ENCODE results near the gene RMDN2.

RMDN2 gene

DNA sequence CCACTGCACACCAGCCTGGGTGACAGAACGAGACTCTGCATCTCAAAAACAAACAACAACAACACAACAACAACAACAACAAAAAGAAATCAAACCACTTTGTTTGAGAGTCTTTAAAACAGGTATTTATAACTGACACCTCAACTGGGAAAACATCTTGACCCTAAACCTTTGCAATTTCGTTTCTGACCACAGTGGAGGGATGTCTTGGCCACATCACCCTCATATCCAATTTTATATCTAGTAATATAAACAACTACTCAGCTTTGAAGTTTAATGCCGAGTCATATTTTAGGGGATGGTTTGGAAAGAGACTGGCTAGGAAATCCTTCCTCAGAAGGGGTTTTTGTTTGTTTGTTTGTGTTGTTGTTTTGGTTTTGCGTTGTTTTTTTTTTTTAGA lies 37.8 kb upstream of the RMDN2 start:
- DNase-seq = no peak

DNA sequence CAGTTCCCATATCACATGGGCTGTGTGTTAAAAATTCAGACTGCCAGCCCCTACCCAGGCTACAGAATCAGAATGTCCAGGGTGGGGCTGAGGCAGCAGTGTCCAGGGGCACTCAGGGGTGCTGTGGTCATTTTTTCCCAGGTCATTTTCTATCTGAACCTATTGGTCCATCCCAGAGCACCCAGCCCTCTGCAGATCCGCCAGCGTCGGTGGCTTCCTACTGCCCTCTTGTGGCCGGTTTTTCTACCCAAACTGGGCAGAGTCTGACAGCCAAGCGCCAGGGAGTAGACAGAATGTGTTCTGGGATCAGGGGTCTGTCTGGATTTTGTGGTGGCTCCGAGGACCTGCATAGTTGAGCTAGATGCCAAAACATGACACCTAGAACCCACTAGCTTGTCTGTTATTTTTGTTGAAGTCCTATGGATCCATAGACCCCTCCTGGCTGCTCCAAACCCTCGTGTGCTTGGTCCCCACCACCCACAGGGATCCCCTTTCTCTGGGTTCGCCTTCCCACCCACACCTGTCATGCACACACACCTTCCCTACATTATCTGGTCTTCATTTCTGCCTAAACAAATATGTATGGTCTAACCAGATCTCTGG lies 34.1 kb upstream of the RMDN2 start:
- H3K27me3 ChIP-seq = no peaks in the 10 kb centered on the region
- TF ChIP-seq, protein P1, sequence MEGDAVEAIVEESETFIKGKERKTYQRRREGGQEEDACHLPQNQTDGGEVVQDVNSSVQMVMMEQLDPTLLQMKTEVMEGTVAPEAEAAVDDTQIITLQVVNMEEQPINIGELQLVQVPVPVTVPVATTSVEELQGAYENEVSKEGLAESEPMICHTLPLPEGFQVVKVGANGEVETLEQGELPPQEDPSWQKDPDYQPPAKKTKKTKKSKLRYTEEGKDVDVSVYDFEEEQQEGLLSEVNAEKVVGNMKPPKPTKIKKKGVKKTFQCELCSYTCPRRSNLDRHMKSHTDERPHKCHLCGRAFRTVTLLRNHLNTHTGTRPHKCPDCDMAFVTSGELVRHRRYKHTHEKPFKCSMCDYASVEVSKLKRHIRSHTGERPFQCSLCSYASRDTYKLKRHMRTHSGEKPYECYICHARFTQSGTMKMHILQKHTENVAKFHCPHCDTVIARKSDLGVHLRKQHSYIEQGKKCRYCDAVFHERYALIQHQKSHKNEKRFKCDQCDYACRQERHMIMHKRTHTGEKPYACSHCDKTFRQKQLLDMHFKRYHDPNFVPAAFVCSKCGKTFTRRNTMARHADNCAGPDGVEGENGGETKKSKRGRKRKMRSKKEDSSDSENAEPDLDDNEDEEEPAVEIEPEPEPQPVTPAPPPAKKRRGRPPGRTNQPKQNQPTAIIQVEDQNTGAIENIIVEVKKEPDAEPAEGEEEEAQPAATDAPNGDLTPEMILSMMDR (IDR thresholded peaks at IDR 0.05; ENCODE audit: low read depth, low read length) = peak; percentile 93
- H3K4me1 ChIP-seq = no peaks in the 10 kb centered on the region
- no peak overlapping the region for H3K4me3 ChIP-seq (ENCODE audit: low read depth, low read length)
- no peaks in the 10 kb centered on the region for H3K9me3 ChIP-seq
- no peaks in the 10 kb centered on the region for H3K36me3 ChIP-seq
- peak; percentile 88 for DNase-seq

More for the DNA sequence above, 37.8 kb upstream of the RMDN2 start:
- no peaks in the 10 kb centered on the region for H3K4me1 ChIP-seq
- H3K27me3 ChIP-seq = no peaks in the 10 kb centered on the region
- no peaks in the 10 kb centered on the region for H3K36me3 ChIP-seq
- no peaks in the 10 kb centered on the region for H3K9me3 ChIP-seq
- TF ChIP-seq, protein P1 (IDR thresholded peaks at IDR 0.05; ENCODE audit: low read depth, low read length) = no peak
- H3K4me3 ChIP-seq (ENCODE audit: low read depth, low read length) = no peak overlapping the region

DNA sequence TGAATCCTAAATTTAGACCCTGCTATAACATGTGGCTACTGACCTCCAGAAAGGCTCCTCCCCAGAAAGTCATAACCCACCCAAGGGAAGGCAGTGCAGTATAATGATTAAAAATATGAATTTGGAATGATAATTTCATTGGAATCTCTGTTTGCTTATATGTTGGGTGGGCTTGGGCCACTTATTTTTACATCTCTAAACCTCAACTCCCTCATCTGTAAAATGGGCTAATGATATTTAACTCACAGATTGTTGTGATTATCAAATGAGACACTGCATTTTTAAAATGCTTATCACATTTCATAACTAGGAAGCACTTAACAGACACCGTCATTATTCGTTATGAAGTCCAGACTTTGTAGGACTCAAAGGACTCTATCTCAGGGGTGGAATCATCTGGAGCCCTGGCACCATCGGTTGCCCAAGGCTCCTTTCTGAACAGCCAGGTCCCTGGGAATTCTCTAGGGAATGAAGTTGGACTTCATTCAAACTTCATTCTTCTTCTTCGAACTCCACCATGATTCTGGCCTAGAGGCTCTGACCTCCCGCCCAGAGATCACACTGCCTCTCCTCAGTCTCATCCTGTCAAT lies 33.1 kb upstream of the RMDN2 start:
- no peaks in the 10 kb centered on the region for H3K9me3 ChIP-seq
- H3K4me1 ChIP-seq = no peaks in the 10 kb centered on the region
- H3K27me3 ChIP-seq = no peaks in the 10 kb centered on the region
- H3K36me3 ChIP-seq = no peaks in the 10 kb centered on the region
- no peak overlapping the region for H3K4me3 ChIP-seq (ENCODE audit: low read depth, low read length)
- TF ChIP-seq, protein P1 (IDR thresholded peaks at IDR 0.05; ENCODE audit: low read depth, low read length) = no peak
- no peak for DNase-seq

DNA sequence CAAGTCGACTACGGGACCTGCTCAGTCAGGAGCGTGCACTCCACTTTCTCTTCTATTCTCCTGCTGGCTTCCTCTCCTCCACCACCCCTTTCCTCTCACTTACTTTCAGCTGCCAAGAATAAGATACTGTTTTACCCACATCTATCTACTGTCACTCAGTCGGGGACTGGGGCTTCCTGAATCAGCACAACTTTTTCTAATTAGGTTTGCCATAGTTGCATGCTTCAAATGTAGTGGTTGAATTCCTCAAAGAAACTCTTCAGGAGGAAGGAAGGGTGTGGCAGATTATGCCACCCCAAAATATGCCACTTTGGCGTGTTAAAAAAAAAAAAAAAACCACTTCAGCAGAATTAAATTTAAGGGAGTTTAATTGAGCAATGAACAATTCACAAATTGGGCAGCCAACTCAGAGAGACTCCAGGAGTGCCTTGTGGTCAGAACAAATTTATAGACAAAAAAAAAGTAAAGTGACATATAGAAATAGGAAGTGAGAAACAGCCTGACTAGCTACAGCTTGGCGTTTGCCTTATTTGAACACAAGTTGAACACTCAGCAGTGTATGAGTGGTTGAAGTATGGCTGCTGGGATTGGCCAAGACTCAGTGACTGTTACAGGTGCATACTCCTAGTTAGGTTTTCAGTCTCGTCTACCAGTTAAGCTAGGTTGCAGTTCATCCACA lies 32.5 kb upstream of the RMDN2 start:
- TF ChIP-seq, protein P1 (IDR thresholded peaks at IDR 0.05; ENCODE audit: low read depth, low read length) = no peak
- Histone ChIP-seq H3K36me3 (no peaks in the 10 kb centered on the region), H3K9me3 (no peaks in the 10 kb centered on the region), H3K4me1 (no peaks in the 10 kb centered on the region), H3K4me3 (ENCODE audit: low read depth, low read length) (no peak overlapping the region), H3K27me3 (no peaks in the 10 kb centered on the region)
- DNase-seq = no peak

DNA sequence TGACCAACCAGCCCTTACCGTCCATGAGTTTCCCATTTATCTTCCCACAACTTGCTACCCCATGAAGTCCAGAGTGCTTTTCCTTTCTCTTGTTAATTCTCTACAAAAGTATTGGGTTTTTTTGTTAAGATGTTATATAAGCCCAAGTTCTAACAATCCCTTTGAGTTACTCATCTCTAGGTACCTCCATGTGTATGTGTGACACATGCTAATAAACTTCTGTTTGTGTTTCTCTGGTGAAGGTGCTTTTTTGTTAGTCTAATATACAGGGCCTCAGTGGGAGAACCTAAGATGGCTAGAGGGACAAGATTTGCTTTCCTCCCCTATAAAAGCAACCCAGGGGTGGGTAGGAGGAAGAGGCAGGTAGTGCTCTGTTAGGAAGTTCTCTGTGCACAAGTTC lies 31.8 kb upstream of the RMDN2 start:
- DNase-seq = no peak
- Histone ChIP-seq H3K27me3 (no peaks in the 10 kb centered on the region), H3K36me3 (no peaks in the 10 kb centered on the region), H3K4me1 (no peaks in the 10 kb centered on the region), H3K9me3 (no peaks in the 10 kb centered on the region), H3K4me3 (ENCODE audit: low read depth, low read length) (no peak overlapping the region)
- TF ChIP-seq, protein P1 (IDR thresholded peaks at IDR 0.05; ENCODE audit: low read depth, low read length) = no peak

DNA sequence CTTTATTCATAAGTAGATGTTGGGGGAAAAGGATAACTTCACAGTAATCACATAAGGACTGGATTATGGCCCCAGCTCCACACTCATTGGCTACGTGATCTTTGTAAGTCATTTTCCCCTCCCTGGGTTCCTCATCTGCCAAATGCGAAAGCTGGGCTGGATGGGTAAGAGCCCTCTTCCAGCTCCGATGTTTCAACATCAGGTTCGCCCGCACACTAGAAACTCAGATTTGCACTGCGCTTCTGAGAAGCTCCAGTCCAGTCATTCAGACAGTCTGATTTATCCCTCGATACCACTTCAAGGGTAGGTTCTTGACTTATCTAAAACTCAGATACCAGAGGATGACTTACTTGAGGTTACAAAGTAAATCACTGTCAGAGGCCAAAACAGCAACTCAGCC lies 31.0 kb upstream of the RMDN2 start:
- no peak for DNase-seq
- H3K4me1 ChIP-seq = no peaks in the 10 kb centered on the region
- H3K9me3 ChIP-seq = no peaks in the 10 kb centered on the region
- H3K27me3 ChIP-seq = no peaks in the 10 kb centered on the region
- TF ChIP-seq, protein P1 (IDR thresholded peaks at IDR 0.05; ENCODE audit: low read depth, low read length) = no peak
- no peak overlapping the region for H3K4me3 ChIP-seq (ENCODE audit: low read depth, low read length)
- H3K36me3 ChIP-seq = no peaks in the 10 kb centered on the region

Data from BE2C (cell line).